ENCODE data around the gene DNAJB12. TPM values are rescaled to one million over a fixed set of nuclear protein-coding genes. Genes with fewer than 3 reads are reported as not detected.

Gene DNAJB12
- total and polyA plus RNA-seq, 4 donors, result 15.9 to 22.0 (median 18.9) TPM

DNA sequence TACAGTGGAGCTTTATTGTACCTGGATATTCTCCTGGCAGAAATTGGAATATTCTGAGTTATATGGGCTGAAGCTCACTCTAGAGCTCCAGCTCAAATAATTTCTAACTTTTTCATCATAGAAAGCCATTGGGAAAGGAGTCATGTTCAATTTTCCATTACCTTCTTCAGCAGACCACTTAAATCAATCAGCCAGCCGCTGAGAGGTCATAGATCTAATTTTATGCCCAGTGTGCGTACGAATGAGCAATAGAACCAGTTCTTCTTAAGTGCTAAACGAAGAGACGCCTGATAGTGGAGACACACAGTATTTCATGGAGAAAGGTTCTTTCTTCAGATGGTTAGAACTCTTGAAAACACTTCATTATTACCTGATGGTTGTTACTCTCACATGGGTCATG is 35.0 kb upstream of the DNAJB12 start:
- Histone ChIP-seq H3K27ac (ENCODE audit: low read depth in 1 of 2, low read length in 2 of 2) (no peak overlapping the region), H3K27me3 (ENCODE audit: control insufficient read depth in 4 of 4, insufficient read depth in 4 of 4, low read length in 3 of 4) (no peaks in the 10 kb centered on the region), H3K4me3 (ENCODE audit: low read depth in 1 of 3, low read length in 3 of 3) (no peak overlapping the region), H3K36me3 (ENCODE audit: control insufficient read depth in 4 of 4, insufficient read depth in 3 of 4, low read depth in 1 of 4, low read length in 3 of 4) (peaks cover 1 to 26% (median 13%) of the 10 kb centered on the region in 4 donors), H3K9me3 (ENCODE audit: control insufficient read depth in 4 of 4, low read length in 3 of 4) (no peaks in the 10 kb centered on the region), H3K4me1 (ENCODE audit: control insufficient read depth in 4 of 4, insufficient read depth in 4 of 4, low read length in 3 of 4) (no peaks in the 10 kb centered on the region), H3K9ac (ENCODE audit: low read depth in 1 of 2, low read length in 2 of 2) (no peak overlapping the region)
- TF ChIP-seq, protein P1, sequence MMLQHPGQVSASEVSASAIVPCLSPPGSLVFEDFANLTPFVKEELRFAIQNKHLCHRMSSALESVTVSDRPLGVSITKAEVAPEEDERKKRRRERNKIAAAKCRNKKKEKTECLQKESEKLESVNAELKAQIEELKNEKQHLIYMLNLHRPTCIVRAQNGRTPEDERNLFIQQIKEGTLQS (IDR thresholded peaks at IDR 0.05), result no peak
- TF ChIP-seq FOXA1 (IDR thresholded peaks at IDR 0.05), result no peak
- no peak for TF ChIP-seq HNF4G (IDR thresholded peaks at IDR 0.05)
- TF ChIP-seq HNF4A (conservative IDR thresholded peaks at IDR 0.05), result no peak
- TF ChIP-seq, protein P2, sequence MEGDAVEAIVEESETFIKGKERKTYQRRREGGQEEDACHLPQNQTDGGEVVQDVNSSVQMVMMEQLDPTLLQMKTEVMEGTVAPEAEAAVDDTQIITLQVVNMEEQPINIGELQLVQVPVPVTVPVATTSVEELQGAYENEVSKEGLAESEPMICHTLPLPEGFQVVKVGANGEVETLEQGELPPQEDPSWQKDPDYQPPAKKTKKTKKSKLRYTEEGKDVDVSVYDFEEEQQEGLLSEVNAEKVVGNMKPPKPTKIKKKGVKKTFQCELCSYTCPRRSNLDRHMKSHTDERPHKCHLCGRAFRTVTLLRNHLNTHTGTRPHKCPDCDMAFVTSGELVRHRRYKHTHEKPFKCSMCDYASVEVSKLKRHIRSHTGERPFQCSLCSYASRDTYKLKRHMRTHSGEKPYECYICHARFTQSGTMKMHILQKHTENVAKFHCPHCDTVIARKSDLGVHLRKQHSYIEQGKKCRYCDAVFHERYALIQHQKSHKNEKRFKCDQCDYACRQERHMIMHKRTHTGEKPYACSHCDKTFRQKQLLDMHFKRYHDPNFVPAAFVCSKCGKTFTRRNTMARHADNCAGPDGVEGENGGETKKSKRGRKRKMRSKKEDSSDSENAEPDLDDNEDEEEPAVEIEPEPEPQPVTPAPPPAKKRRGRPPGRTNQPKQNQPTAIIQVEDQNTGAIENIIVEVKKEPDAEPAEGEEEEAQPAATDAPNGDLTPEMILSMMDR (IDR thresholded peaks at IDR 0.05; ENCODE audit: low read depth, low read length, missing input control), result no peak
- TF ChIP-seq YY1 (IDR thresholded peaks at IDR 0.05), result no peak
- TF ChIP-seq, protein P3, sequence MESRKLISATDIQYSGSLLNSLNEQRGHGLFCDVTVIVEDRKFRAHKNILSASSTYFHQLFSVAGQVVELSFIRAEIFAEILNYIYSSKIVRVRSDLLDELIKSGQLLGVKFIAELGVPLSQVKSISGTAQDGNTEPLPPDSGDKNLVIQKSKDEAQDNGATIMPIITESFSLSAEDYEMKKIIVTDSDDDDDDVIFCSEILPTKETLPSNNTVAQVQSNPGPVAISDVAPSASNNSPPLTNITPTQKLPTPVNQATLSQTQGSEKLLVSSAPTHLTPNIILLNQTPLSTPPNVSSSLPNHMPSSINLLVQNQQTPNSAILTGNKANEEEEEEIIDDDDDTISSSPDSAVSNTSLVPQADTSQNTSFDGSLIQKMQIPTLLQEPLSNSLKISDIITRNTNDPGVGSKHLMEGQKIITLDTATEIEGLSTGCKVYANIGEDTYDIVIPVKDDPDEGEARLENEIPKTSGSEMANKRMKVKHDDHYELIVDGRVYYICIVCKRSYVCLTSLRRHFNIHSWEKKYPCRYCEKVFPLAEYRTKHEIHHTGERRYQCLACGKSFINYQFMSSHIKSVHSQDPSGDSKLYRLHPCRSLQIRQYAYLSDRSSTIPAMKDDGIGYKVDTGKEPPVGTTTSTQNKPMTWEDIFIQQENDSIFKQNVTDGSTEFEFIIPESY (IDR thresholded peaks at IDR 0.05), result no peak
- TF ChIP-seq, protein P4, sequence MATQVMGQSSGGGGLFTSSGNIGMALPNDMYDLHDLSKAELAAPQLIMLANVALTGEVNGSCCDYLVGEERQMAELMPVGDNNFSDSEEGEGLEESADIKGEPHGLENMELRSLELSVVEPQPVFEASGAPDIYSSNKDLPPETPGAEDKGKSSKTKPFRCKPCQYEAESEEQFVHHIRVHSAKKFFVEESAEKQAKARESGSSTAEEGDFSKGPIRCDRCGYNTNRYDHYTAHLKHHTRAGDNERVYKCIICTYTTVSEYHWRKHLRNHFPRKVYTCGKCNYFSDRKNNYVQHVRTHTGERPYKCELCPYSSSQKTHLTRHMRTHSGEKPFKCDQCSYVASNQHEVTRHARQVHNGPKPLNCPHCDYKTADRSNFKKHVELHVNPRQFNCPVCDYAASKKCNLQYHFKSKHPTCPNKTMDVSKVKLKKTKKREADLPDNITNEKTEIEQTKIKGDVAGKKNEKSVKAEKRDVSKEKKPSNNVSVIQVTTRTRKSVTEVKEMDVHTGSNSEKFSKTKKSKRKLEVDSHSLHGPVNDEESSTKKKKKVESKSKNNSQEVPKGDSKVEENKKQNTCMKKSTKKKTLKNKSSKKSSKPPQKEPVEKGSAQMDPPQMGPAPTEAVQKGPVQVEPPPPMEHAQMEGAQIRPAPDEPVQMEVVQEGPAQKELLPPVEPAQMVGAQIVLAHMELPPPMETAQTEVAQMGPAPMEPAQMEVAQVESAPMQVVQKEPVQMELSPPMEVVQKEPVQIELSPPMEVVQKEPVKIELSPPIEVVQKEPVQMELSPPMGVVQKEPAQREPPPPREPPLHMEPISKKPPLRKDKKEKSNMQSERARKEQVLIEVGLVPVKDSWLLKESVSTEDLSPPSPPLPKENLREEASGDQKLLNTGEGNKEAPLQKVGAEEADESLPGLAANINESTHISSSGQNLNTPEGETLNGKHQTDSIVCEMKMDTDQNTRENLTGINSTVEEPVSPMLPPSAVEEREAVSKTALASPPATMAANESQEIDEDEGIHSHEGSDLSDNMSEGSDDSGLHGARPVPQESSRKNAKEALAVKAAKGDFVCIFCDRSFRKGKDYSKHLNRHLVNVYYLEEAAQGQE (IDR thresholded peaks at IDR 0.05), result no peak
- no peak for TF ChIP-seq NR2F2 (IDR thresholded peaks at IDR 0.05)
- no peak for TF ChIP-seq GABPA (IDR thresholded peaks at IDR 0.05 in 1 of 2, conservative IDR thresholded peaks at IDR 0.05 in 1 of 2)
- TF ChIP-seq SP1 (IDR thresholded peaks at IDR 0.05), result no peak
- no peak for TF ChIP-seq EGR1 (IDR thresholded peaks at IDR 0.05; ENCODE audit: low read depth in 2 of 2)
- no peak for TF ChIP-seq TAF1 (conservative IDR thresholded peaks at IDR 0.05)
- TF ChIP-seq JUND (IDR thresholded peaks at IDR 0.05), result no peak
- TF ChIP-seq FOXA2 (IDR thresholded peaks at IDR 0.05), result no peak
- 97% methylated on average over 5 of the region's 5 CpGs for WGBS
- DNase-seq (ENCODE audit: low spot score), result no peak

DNA sequence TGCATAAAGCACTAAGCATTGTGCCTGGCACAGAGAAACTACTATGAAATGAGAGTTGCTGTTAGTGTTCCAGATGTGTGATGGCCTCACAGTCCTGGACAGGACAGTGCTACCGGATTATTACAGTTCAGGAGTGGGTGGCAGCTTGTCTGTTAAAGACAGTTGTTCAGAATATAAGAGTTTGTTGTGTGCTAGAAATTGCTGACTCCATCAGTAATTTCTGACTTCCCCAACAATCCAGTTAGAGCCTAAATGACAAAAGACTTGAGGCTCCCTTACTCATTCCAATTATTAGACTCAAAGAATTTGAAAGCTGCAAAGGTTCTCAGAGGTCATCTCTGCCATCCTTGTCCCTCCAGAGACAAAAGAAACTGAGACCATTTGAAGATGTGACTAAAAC is 34.3 kb upstream of the DNAJB12 start:
- H3K4me1 ChIP-seq (ENCODE audit: control insufficient read depth in 4 of 4, insufficient read depth in 4 of 4, low read length in 3 of 4), result no peaks in the 10 kb centered on the region
- H3K36me3 ChIP-seq (ENCODE audit: control insufficient read depth in 4 of 4, insufficient read depth in 3 of 4, low read depth in 1 of 4, low read length in 3 of 4), result peaks cover 1 to 20% (median 13%) of the 10 kb centered on the region in 4 donors
- no peak overlapping the region for H3K4me3 ChIP-seq (ENCODE audit: low read depth in 1 of 3, low read length in 3 of 3)
- DNase-seq (ENCODE audit: low spot score), result no peak
- no peaks in the 10 kb centered on the region for H3K9me3 ChIP-seq (ENCODE audit: control insufficient read depth in 4 of 4, low read length in 3 of 4)
- H3K27ac ChIP-seq (ENCODE audit: low read depth in 1 of 2, low read length in 2 of 2), result no peak overlapping the region
- H3K27me3 ChIP-seq (ENCODE audit: control insufficient read depth in 4 of 4, insufficient read depth in 4 of 4, low read length in 3 of 4), result no peaks in the 10 kb centered on the region
- H3K9ac ChIP-seq (ENCODE audit: low read depth in 1 of 2, low read length in 2 of 2), result no peak overlapping the region
- 96% methylated on average over 1 of the region's 1 CpG for WGBS
- TF ChIP-seq FOXA1 (IDR thresholded peaks at IDR 0.05), result no peak
- no peak for TF ChIP-seq HNF4G (IDR thresholded peaks at IDR 0.05)
- TF ChIP-seq GABPA (IDR thresholded peaks at IDR 0.05 in 1 of 2, conservative IDR thresholded peaks at IDR 0.05 in 1 of 2), result no peak
- no peak for TF ChIP-seq JUND (IDR thresholded peaks at IDR 0.05)
- TF ChIP-seq YY1 (IDR thresholded peaks at IDR 0.05), result no peak
- no peak for TF ChIP-seq SP1 (IDR thresholded peaks at IDR 0.05)
- TF ChIP-seq, protein P3 (IDR thresholded peaks at IDR 0.05), result no peak
- no peak for TF ChIP-seq EGR1 (IDR thresholded peaks at IDR 0.05; ENCODE audit: low read depth in 2 of 2)
- TF ChIP-seq, protein P1 (IDR thresholded peaks at IDR 0.05), result no peak
- TF ChIP-seq, protein P4 (IDR thresholded peaks at IDR 0.05), result no peak
- no peak for TF ChIP-seq TAF1 (conservative IDR thresholded peaks at IDR 0.05)

All from liver (tissue), 9 donors.